CD4-positive, alpha-beta T cell treated with Interleukin-4 for 1 hour (primary cell): ENCODE data around the gene CSF2RB.

Experiments
- DNase-seq, 2 donors: peaks; one replicate each; pipeline ENCODE4 v3.0.0-alpha.2; 2020 to 2022

The CSF2RB gene

DNA sequence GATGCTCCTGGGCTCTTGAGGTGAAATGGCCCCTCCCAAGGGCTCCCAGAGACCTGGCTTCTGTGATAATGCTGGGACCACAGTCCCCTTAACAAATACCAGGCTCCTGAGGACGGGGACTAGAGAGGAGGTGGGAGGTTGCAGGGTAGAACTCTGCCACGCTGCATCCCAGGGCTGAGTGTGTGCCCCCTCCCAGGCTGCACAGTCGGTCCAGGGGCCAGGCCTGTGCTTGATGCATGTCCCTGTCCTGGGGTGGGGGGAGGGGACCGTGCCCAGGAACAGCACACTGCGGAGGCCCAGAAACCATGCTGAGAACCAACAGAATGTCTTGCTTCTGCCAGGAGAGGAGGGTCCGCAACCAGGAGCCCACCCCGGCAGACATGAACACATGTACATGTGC lies 9.3 kb downstream of the CSF2RB start:
- DNase-seq, result no peak

- DNase-seq, result no peak
These were observed 9.8 kb downstream of the CSF2RB start for GRCh38 chr22:36923131-36923788.

- no peak for DNase-seq
These were observed 10.8 kb downstream of the CSF2RB start for GRCh38 chr22:36924151-36924698.

DNA sequence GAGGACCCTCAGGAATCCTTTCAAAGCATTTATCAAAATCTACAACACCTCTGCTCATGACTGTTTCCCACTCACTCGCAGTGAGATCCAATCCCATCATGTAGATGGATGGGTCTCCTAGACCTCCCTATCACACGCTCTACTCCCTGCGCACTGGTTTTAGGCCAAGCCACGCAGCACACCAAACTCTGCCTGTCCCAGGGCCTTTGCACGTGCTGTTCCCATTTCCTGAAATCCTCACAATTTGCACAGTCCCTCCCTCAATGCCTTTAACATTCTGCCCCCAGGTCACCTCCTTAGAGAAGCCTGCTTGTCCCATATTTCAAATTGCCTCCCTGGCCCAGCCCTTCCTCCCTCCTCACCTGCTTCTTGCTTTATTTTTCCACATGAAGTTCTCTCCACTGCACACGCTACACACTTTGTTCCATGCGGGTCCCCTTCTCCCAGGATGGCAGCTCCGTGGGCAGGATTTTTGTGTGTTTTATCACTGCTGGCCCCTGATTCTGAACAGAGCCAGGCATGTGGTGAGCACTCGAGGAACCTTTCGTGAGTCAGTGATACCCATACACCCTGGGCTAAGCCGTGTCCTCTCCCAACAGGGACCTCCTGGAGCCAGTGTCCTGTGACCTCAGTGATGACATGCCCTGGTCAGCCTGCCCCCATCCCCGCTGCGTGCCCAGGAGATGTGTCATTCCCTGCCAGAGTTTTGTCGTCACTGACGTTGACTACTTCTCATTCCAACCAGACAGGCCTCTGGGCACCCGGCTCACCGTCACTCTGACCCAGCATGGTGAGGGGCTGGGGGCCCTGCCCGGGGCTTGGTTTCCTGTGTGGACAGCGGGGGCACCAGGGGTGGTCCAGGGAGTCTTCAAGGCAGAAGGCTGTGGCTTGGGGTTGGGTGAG lies 12.2 kb downstream of the CSF2RB start:
- no peak for DNase-seq

GRCh38 chr22:36926309-36926708 lies 12.9 kb downstream of the CSF2RB start:
- DNase-seq, result no peak

DNA sequence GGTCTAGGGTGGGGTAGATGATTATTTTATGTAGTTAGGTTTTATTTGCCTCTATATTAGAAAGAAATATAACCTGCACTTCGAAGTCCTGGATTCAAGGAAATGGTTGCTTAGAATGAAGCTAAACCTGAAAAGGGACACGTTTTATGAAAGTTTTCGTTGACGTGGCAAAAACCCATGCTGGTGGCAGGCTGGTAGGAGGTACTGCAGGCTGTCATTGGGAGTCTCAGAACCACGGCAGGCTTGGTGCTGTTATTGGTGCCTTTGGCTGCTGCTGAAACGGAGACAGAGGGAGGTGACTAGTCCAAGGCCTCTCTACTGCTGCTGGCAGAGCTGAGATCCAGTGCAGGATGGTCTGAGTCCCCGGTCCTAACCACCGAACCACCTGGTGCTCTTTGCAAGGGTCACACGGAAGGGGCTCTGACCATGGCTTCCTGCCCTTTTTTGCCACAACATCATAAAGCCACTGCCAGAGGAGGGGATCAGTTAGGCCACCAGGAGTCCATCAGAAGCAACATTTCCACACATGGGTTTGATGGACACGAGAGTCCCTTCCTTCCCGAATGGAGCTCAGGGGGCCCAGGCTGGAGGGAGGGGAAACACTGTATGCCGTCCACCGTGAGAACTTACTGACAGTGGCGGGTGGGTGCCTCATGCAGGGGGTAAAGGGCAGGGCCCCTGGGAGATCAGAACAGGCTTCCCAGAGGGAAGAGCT lies 13.4 kb downstream of the CSF2RB start:
- DNase-seq, result no peak

DNA sequence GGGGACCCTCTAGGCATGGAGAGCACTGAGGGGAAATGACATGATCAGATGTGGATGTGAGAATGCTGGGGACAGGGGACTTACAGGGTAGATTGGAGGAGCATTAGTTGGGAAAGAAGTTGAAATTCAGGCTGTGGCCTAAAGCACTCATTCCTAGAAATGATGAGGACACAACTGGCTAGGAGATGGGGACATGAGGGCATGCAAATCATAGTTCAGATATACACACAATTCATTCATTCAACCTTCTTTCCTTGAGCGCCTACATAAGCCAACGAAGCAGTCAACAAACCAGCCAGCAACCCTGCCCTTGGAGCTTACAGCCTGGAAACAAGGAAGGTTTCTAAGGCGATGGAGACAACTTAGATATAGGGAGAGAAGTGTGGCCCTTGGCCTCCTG lies 14.2 kb downstream of the CSF2RB start:
- no peak for DNase-seq

GRCh38 chr22:36928196-36928595 lies 14.8 kb downstream of the CSF2RB start:
- no peak for DNase-seq

- no peak for DNase-seq
These were observed 15.5 kb downstream of the CSF2RB start for GRCh38 chr22:36928786-36929535.

- no peak for DNase-seq
These were observed 16.2 kb downstream of the CSF2RB start for GRCh38 chr22:36929621-36930020.

- no peak for DNase-seq
These were observed 16.9 kb downstream of the CSF2RB start for GRCh38 chr22:36930041-36930935.

GRCh38 chr22:36931446-36931845 lies 18.0 kb downstream of the CSF2RB start:
- no peak for DNase-seq

DNA sequence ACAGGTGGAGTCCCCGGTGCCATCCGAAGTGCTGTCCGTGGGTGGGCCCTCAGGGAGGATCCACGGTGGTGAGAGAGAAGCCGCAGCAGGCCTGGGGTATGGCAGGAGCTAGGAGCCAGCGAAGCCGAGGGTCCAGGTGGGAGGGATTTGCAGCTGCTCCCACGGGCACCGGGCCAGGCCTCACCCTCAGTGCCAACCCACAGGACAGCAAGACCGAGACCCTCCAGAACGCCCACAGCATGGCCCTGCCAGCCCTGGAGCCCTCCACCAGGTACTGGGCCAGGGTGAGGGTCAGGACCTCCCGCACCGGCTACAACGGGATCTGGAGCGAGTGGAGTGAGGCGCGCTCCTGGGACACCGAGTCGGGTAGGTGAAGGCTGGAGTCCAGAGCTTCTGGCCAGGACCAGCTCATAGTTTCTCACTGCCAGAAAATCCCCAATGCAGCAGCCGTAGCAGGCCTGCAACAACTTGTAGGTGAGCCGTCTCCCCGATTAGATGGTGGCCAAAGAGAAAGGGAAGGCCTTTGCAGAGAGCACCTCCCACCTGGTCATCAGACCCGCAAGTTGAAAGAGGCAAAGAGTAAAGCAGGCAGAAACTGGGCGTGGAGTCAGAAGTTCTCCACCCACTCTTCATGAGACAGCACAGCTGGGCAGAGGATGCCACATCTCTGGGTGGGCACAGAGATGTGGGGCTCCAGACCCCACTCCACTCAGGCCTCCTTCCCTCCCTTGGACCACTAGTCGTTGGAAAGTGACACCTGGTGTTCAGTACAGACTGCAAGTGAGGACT lies 20.4 kb downstream of the CSF2RB start:
- DNase-seq, result no peak

- no peak for DNase-seq
These were observed 21.2 kb downstream of the CSF2RB start for GRCh38 chr22:36934418-36935312.

- DNase-seq, result no peak
These were observed 21.8 kb downstream of the CSF2RB start for GRCh38 chr22:36935313-36935610.

DNA sequence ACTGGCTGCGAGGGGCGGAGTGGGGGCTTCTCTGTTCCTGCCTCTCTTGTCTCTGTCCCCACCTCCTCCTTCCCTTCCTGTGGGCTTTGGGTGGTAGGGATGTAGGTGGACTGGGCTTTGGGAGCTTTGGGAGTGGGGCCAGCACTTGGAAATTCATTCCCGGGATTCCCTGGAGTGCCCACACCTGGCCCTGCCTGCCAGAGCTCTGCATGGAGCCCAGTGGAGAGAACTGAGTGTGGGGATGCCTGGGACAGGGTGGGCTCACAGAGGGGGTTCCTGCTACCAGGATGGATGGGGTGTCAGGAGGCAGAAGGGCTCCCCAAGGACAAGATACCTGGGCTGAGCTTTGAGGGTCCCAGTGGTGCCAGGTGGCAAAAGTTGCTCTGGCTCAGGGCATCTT lies 22.3 kb downstream of the CSF2RB start:
- DNase-seq, result no peak

- DNase-seq, result peak in 1 of 2 donors; percentile 38
These were observed 23.1 kb downstream of the CSF2RB start for GRCh38 chr22:36936362-36937116.

DNA sequence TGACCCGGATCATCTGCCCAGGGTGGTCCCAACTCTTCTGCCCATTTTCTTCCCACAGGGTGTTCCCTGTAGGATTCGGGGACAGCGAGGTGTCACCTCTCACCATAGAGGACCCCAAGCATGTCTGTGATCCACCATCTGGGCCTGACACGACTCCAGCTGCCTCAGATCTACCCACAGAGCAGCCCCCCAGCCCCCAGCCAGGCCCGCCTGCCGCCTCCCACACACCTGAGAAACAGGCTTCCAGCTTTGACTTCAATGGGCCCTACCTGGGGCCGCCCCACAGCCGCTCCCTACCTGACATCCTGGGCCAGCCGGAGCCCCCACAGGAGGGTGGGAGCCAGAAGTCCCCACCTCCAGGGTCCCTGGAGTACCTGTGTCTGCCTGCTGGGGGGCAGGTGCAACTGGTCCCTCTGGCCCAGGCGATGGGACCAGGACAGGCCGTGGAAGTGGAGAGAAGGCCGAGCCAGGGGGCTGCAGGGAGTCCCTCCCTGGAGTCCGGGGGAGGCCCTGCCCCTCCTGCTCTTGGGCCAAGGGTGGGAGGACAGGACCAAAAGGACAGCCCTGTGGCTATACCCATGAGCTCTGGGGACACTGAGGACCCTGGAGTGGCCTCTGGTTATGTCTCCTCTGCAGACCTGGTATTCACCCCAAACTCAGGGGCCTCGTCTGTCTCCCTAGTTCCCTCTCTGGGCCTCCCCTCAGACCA lies 24.0 kb downstream of the CSF2RB start:
- no peak for DNase-seq
